Cardiac fibroblast (primary cell): ENCODE measurements around the gene RGS3.

Experiments
- DNase-seq, 2 donors: peaks; one replicate each; pipeline versions ENCODE4 v3.0.0 to v3.0.0-alpha.2; 2010; ENCODE audit warnings: low read depth in 2 of 2
- H3K4me3 ChIP-seq, 2 donors: replicated peaks in 1 of 2; 1 replicate in 1 of 2; 2 replicates in 1 of 2; pipeline ENCODE4 v1.5.1; 2011; ENCODE audit warnings: low read depth in 2 of 2, low read length in 2 of 2, mild to moderate bottlenecking in 2 of 2, moderate library complexity in 1 of 2
- CTCF ChIP-seq: IDR thresholded peaks from one replicate; pipeline ENCODE4 v1.5.1; 2011; ENCODE audit warnings: low read depth, mild to moderate bottlenecking, low read length, inconsistent platforms

The RGS3 gene

GRCh38 chr9:113617550-113617949, 154.0 kb downstream of the RGS3 start:
- DNase-seq = no peak
- no peak for TF ChIP-seq CTCF
- no peak overlapping the region for H3K4me3 ChIP-seq

GRCh38 chr9:113618836-113619490, 155.4 kb downstream of the RGS3 start:
- DNase-seq = no peak
- no peak overlapping the region for H3K4me3 ChIP-seq
- TF ChIP-seq CTCF = no peak

- H3K4me3 ChIP-seq = no peak overlapping the region
- no peak for DNase-seq
- TF ChIP-seq CTCF = no peak
These were observed 156.2 kb downstream of the RGS3 start for GRCh38 chr9:113619491-113620376.

- H3K4me3 ChIP-seq = no peak overlapping the region
- DNase-seq = peak; percentile 89 to 95
- TF ChIP-seq CTCF = no peak
These were observed 157.0 kb downstream of the RGS3 start for GRCh38 chr9:113620377-113621161.

- H3K4me3 ChIP-seq = no peak overlapping the region
- no peak for TF ChIP-seq CTCF
- DNase-seq = peak; percentile 93 to 95
These were observed 157.8 kb downstream of the RGS3 start for GRCh38 chr9:113621309-113621791.

- no peak for DNase-seq
- H3K4me3 ChIP-seq = no peak overlapping the region
- TF ChIP-seq CTCF = no peak
These were observed 158.5 kb downstream of the RGS3 start for GRCh38 chr9:113621980-113622379.
